H1 (cell line): ENCODE measurements around the gene CSH1. TPM values are rescaled to one million over a fixed set of nuclear protein-coding genes. Genes with fewer than 3 reads are reported as not detected.

Source experiments
- ASH2L ChIP-seq: fragments of 200-600, 300-600 bp; sonication (generic); IDR thresholded peaks from one replicate; pipeline ENCODE4 v1.7.1; 2017; ENCODE audit warnings: low read length
- BACH1 ChIP-seq: IDR thresholded peaks from 2 replicates; pipeline ENCODE4 v1.6.1; 2012; ENCODE audit warnings: low read length, improper control_type of control experiment
- BCL11A ChIP-seq, 2 experiments: IDR thresholded peaks; one replicate each; pipeline ENCODE4 v1.6.1; 2011; ENCODE audit warnings: low read depth in 2 of 2, low read length in 2 of 2, mild to moderate bottlenecking in 2 of 2
- CHD1 ChIP-seq: IDR thresholded peaks from 2 replicates; pipeline ENCODE4 v1.6.1; 2012; ENCODE audit warnings: low read depth, low read length, improper control_type of control experiment
- CREB1 ChIP-seq: IDR thresholded peaks from 2 replicates; pipeline ENCODE4 v1.6.1; 2012; ENCODE audit warnings: inconsistent platforms
- CTBP2 ChIP-seq: IDR thresholded peaks from 2 replicates; pipeline ENCODE4 v1.7.0; 2011; ENCODE audit warnings: borderline replicate concordance, mild to moderate bottlenecking, moderate library complexity, mixed read lengths, low read length; ENCODE audit not compliant: insufficient read depth, insufficient read length
- CTCF ChIP-seq, 3 experiments: IDR thresholded peaks; 1 replicate in 2 of 3; 2 replicates in 1 of 3; pipeline versions ENCODE4 v1.5.1 to v1.6.1; 2011; ENCODE audit warnings: low read length in 3 of 3, mild to moderate bottlenecking in 3 of 3, inconsistent platforms in 2 of 3, low read depth in 1 of 3, moderate library complexity in 1 of 3; ENCODE audit not compliant: insufficient read depth in 1 of 3; ENCODE audit errors: control extremely low read depth in 1 of 3
- EP300 ChIP-seq, 2 experiments: IDR thresholded peaks; 1 replicate in 1 of 2; 2 replicates in 1 of 2; pipeline ENCODE4 v1.6.1; 2011 to 2012; ENCODE audit warnings: low read depth in 2 of 2, low read length in 2 of 2, mild to moderate bottlenecking in 2 of 2, borderline replicate concordance in 1 of 2, inconsistent platforms in 1 of 2, moderate library complexity in 1 of 2
- NANOG ChIP-seq: IDR thresholded peaks from 2 replicates; pipeline ENCODE4 v1.6.1; 2011; ENCODE audit warnings: low read length, low read depth, mild to moderate bottlenecking, inconsistent platforms; ENCODE audit not compliant: insufficient read depth, poor library complexity, severe bottlenecking
- RAD21 ChIP-seq, 2 experiments: IDR thresholded peaks in 1 of 2; conservative IDR thresholded peaks in 1 of 2; 2 replicates each; pipeline ENCODE4 v1.6.1; 2011; ENCODE audit warnings: low read depth in 2 of 2, low read length in 2 of 2, improper control_type of control experiment in 1 of 2, inconsistent platforms in 1 of 2, mild to moderate bottlenecking in 1 of 2, moderate library complexity in 1 of 2
- RFX5 ChIP-seq: IDR thresholded peaks from 2 replicates; pipeline ENCODE4 v1.6.1; 2011; ENCODE audit warnings: low read depth, low read length, improper control_type of control experiment, borderline replicate concordance
- RXRA ChIP-seq: IDR thresholded peaks from 2 replicates; pipeline ENCODE4 v1.6.1; 2011; ENCODE audit warnings: low read depth, mild to moderate bottlenecking, low read length, moderate library complexity; ENCODE audit not compliant: insufficient read depth
- SIN3A ChIP-seq, 2 experiments: IDR thresholded peaks in 1 of 2; conservative IDR thresholded peaks in 1 of 2; 2 replicates each; pipeline ENCODE4 v1.6.1; 2011 to 2012; ENCODE audit warnings: low read length in 2 of 2, improper control_type of control experiment in 1 of 2, low read depth in 1 of 2, mild to moderate bottlenecking in 1 of 2
- SIX5 ChIP-seq: IDR thresholded peaks from 2 replicates; pipeline ENCODE4 v1.6.1; 2011; ENCODE audit warnings: mild to moderate bottlenecking, low read depth, low read length
- SUZ12 ChIP-seq: fragments of 200-600 bp; sonication (generic); IDR thresholded peaks from 2 replicates; pipeline ENCODE4 v1.6.1; 2012; ENCODE audit warnings: mild to moderate bottlenecking, inconsistent platforms, low read length, moderate library complexity, mixed read lengths
- TEAD4 ChIP-seq: IDR thresholded peaks from 2 replicates; pipeline ENCODE4 v1.6.1; 2012; ENCODE audit warnings: low read depth, low read length, inconsistent platforms, mixed read lengths
- ZNF274 ChIP-seq: IDR thresholded peaks from 2 replicates; pipeline ENCODE4 v1.7.0; 2012; ENCODE audit warnings: low read length, borderline replicate concordance; ENCODE audit errors: extremely low read depth
- polyA plus RNA-seq, 7 experiments: library from polyadenylated mRNA; depleted of rRNA in 3 of 7; stranded (reverse) in 5 of 7; unstranded in 2 of 7; fragments of >200 nt in 5 of 7; fragments of 200-250 nt in 2 of 7; gene quantifications; 1 replicate in 5 of 7; 2 replicates in 1 of 7; 4 replicates in 1 of 7; pipeline versions ENCODE4 v1.2.1 to v1.2.3, GENCODE V29; 2011 to 2013; ENCODE audit warnings: missing spikeins in 2 of 7, mixed read lengths in 2 of 7
- total RNA-seq: library from RNA; stranded (reverse); fragmentation: NEBNext Ultra II Directional; extraction: Animal tissue kit (Norgen Biotek cat#: 25700); gene quantifications from 2 replicates; pipeline ENCODE4 v1.2.1, GENCODE V29; 2021

The CSH1 gene
- total and polyA plus RNA-seq, 2 of the 8 experiments (the other 6 are each of a cell fraction or from before 2014, with no cell fraction given): 0.12 TPM; not detected in 1

DNA sequence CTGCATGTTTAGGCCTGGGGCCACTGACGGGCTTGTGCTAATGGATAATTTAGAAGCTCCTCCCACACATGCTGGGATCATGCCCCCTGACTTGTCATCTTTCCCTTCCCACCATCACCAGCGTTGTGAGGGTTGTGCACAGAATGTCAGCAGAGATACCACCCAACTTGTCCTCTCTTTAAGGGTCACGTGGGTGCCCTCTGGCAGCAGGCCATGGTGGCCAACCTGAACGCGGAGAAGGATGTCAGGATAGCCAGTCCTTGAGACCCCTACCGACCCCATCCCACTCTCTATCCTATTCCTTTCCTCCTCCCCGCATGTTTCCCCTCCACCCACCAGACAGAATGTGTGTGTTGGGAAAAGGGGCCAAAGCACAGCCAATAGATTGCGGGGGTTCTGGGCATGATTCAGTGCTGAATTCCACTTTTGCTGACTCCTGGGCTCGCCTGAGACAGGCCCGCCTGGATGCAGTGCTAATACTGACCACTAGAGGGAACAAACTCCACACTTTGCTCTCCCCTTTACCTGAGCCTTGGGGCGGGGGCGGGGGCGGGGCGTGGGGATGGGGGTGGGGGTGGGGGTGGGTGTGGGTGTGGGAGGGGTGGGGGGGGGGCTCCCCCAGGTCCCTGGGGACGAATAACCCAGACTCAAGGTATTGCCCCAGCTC is 14.3 kb downstream of the CSH1 start, which contains the start of gene GH2 (continued):
- TF ChIP-seq CTCF (IDR thresholded peaks at IDR 0.05; ENCODE audit: control extremely low read depth in 1 of 3, insufficient read depth in 1 of 3, low read depth in 1 of 3, low read length in 3 of 3): peak; percentile 59 to 76 (median 72)
- no peak for TF ChIP-seq NANOG
- no peak for TF ChIP-seq EP300 (IDR thresholded peaks at IDR 0.05; ENCODE audit: borderline replicate concordance in 1 of 2, low read depth in 2 of 2, low read length in 2 of 2)
- peak; percentile 10 to 30; a peak in 2 of 4 replicates for TF ChIP-seq RAD21 (IDR thresholded peaks at IDR 0.05 in 1 of 2, conservative IDR thresholded peaks at IDR 0.05 in 1 of 2; ENCODE audit: low read depth in 2 of 2, low read length in 2 of 2)
- TF ChIP-seq CREB1: 0 out of 2 replicates have a peak, but pooled peaks have one; percentile 36
- no peak for TF ChIP-seq ASH2L
- no peak for TF ChIP-seq TEAD4
- TF ChIP-seq BACH1: peak; percentile 74
- no peak for TF ChIP-seq SIN3A (conservative IDR thresholded peaks at IDR 0.05 in 1 of 2, IDR thresholded peaks at IDR 0.05 in 1 of 2; ENCODE audit: low read depth in 1 of 2, low read length in 2 of 2)
- no peak for TF ChIP-seq CHD1
- TF ChIP-seq RXRA: no peak
- no peak for TF ChIP-seq SIX5
- no peak for TF ChIP-seq ZNF274
- TF ChIP-seq CTBP2: no peak
- no peak for TF ChIP-seq SUZ12
- no peak for TF ChIP-seq RFX5
- TF ChIP-seq BCL11A (IDR thresholded peaks at IDR 0.05; ENCODE audit: low read depth in 2 of 2, low read length in 2 of 2): no peak
